Tibial nerve (tissue), 4 donors: ENCODE data around the gene RARB.

ENCODE experiments used
- CTCF ChIP-seq, 5 experiments: fragments of 200-600 bp in 3 of 5; fragments of 450-650 bp in 2 of 5; sonication (generic) in 3 of 5; IDR thresholded peaks; one replicate each; pipeline ENCODE4 v1.5.1; 2016 to 2019; ENCODE audit warnings: antibody characterized with exemption in 5 of 5, mild to moderate bottlenecking in 3 of 5, moderate library complexity in 2 of 5
- EP300 ChIP-seq, 2 donors: sonication (generic); formaldehyde crosslinking; IDR thresholded peaks; one replicate each; pipeline ENCODE4 v1.6.1; 2017; ENCODE audit warnings: antibody characterized with exemption in 2 of 2, mild to moderate bottlenecking in 1 of 2
- POLR2A ChIP-seq, 2 donors: fragments of 450-650 bp; IDR thresholded peaks; one replicate each; pipeline ENCODE4 v1.6.1; 2017; ENCODE audit warnings: antibody characterized with exemption in 2 of 2, mild to moderate bottlenecking in 2 of 2, moderate library complexity in 2 of 2

GRCh38 chr3:25483456-25483855 lies 55.4 kb downstream of the RARB start:
- TF ChIP-seq CTCF (IDR thresholded peaks at IDR 0.05) (no peak), POLR2A (IDR thresholded peaks at IDR 0.05) (no peak), EP300 (IDR thresholded peaks at IDR 0.05) (no peak)
